Stomach smooth muscle (tissue), 2 donors: ENCODE data around the gene AQR.

Experiments used
- H3K27ac ChIP-seq: one replicate; pipeline ENCODE4 v1.7.0; 2013; ENCODE audit warnings: mild to moderate bottlenecking, low read length, inconsistent platforms
- H3K27me3 ChIP-seq, 2 donors: one replicate each; pipeline ENCODE4 v1.7.0; 2013; ENCODE audit warnings: low read length in 2 of 2; ENCODE audit not compliant: insufficient read depth in 2 of 2, control insufficient read depth in 1 of 2
- H3K36me3 ChIP-seq, 2 donors: one replicate each; pipeline ENCODE4 v1.7.0; 2013; ENCODE audit warnings: low read length in 2 of 2; ENCODE audit not compliant: control insufficient read depth in 2 of 2, insufficient read depth in 2 of 2
- H3K4me1 ChIP-seq: one replicate; pipeline ENCODE4 v1.7.0; 2013; ENCODE audit warnings: low read length; ENCODE audit not compliant: control insufficient read depth, insufficient read depth
- H3K4me3 ChIP-seq, 2 donors: one replicate each; pipeline ENCODE4 v1.7.0; 2013; ENCODE audit warnings: low read length in 2 of 2
- H3K9ac ChIP-seq, 2 donors: one replicate each; pipeline ENCODE4 v1.7.0; 2013; ENCODE audit warnings: low read length in 2 of 2, mild to moderate bottlenecking in 1 of 2
- H3K9me3 ChIP-seq, 2 donors: one replicate each; pipeline ENCODE4 v1.7.0; 2013; ENCODE audit warnings: low read length in 2 of 2; ENCODE audit not compliant: control insufficient read depth in 2 of 2
- donor health status: healthy.
- donor health status: Pancreatic carcinoma.

Gene AQR

GRCh38 chr15:34851751-34852150 is 117.8 kb downstream of the AQR start:
- peaks cover 0 to 2% of the 10 kb centered on the region in 2 donors for H3K36me3 ChIP-seq
- H3K4me3 ChIP-seq: no peak overlapping the region
- no peaks in the 10 kb centered on the region for H3K9me3 ChIP-seq
- H3K27me3 ChIP-seq: no peaks in the 10 kb centered on the region
- H3K4me1 ChIP-seq: peaks cover 17% of the 10 kb centered on the region
- H3K9ac ChIP-seq: no peak overlapping the region
- no peak overlapping the region for H3K27ac ChIP-seq

GRCh38 chr15:34851007-34851406 is 118.5 kb downstream of the AQR start:
- H3K9ac ChIP-seq: no peak overlapping the region
- H3K9me3 ChIP-seq: no peaks in the 10 kb centered on the region
- H3K27me3 ChIP-seq: no peaks in the 10 kb centered on the region
- H3K4me1 ChIP-seq: peaks cover 17% of the 10 kb centered on the region
- no peak overlapping the region for H3K27ac ChIP-seq
- H3K4me3 ChIP-seq: no peak overlapping the region
- H3K36me3 ChIP-seq: no peaks in the 10 kb centered on the region

- Histone ChIP-seq H3K9ac (no peak overlapping the region), H3K27ac (no peak overlapping the region), H3K4me3 (no peak overlapping the region), H3K4me1 (peaks cover 8% of the 10 kb centered on the region), H3K36me3 (no peaks in the 10 kb centered on the region), H3K27me3 (no peaks in the 10 kb centered on the region), H3K9me3 (no peaks in the 10 kb centered on the region)
Observed at GRCh38 chr15:34850121-34850520, 119.4 kb downstream of the AQR start.

GRCh38 chr15:34849364-34849959 is 120.1 kb downstream of the AQR start:
- Histone ChIP-seq H3K27me3 (no peaks in the 10 kb centered on the region), H3K9me3 (no peaks in the 10 kb centered on the region), H3K4me3 (no peak overlapping the region), H3K4me1 (peaks cover 6% of the 10 kb centered on the region), H3K9ac (no peak overlapping the region), H3K27ac (no peak overlapping the region), H3K36me3 (no peaks in the 10 kb centered on the region)

GRCh38 chr15:34847598-34847997 is 121.9 kb downstream of the AQR start:
- Histone ChIP-seq H3K4me1 (no peaks in the 10 kb centered on the region), H3K27ac (no peak overlapping the region), H3K27me3 (no peaks in the 10 kb centered on the region), H3K36me3 (no peaks in the 10 kb centered on the region), H3K9ac (no peak overlapping the region), H3K9me3 (no peaks in the 10 kb centered on the region), H3K4me3 (no peak overlapping the region)

- Histone ChIP-seq H3K27ac (no peak overlapping the region), H3K9me3 (no peaks in the 10 kb centered on the region), H3K4me3 (no peak overlapping the region), H3K4me1 (peaks cover 8% of the 10 kb centered on the region), H3K27me3 (no peaks in the 10 kb centered on the region), H3K9ac (no peak overlapping the region), H3K36me3 (no peaks in the 10 kb centered on the region)
Observed at GRCh38 chr15:34841262-34841725, 128.2 kb downstream of the AQR start.

GRCh38 chr15:34838282-34838681 is 131.3 kb downstream of the AQR start:
- no peaks in the 10 kb centered on the region for H3K27me3 ChIP-seq
- H3K36me3 ChIP-seq: no peaks in the 10 kb centered on the region
- no peak overlapping the region for H3K4me3 ChIP-seq
- no peaks in the 10 kb centered on the region for H3K9me3 ChIP-seq
- peaks cover 8% of the 10 kb centered on the region for H3K4me1 ChIP-seq
- H3K27ac ChIP-seq: no peak overlapping the region
- H3K9ac ChIP-seq: no peak overlapping the region

GRCh38 chr15:34837246-34838016 is 132.1 kb downstream of the AQR start:
- no peak overlapping the region for H3K4me3 ChIP-seq
- no peaks in the 10 kb centered on the region for H3K36me3 ChIP-seq
- no peak overlapping the region for H3K27ac ChIP-seq
- peaks cover 8% of the 10 kb centered on the region for H3K4me1 ChIP-seq
- H3K9ac ChIP-seq: no peak overlapping the region
- no peaks in the 10 kb centered on the region for H3K27me3 ChIP-seq
- H3K9me3 ChIP-seq: no peaks in the 10 kb centered on the region

- no peaks in the 10 kb centered on the region for H3K9me3 ChIP-seq
- no peaks in the 10 kb centered on the region for H3K36me3 ChIP-seq
- H3K4me3 ChIP-seq: no peak overlapping the region
- no peaks in the 10 kb centered on the region for H3K27me3 ChIP-seq
- peaks cover 8% of the 10 kb centered on the region for H3K4me1 ChIP-seq
- no peak overlapping the region for H3K27ac ChIP-seq
- H3K9ac ChIP-seq: no peak overlapping the region
Observed at GRCh38 chr15:34828145-34828911, 141.2 kb downstream of the AQR start.

GRCh38 chr15:34821831-34822230 is 147.7 kb downstream of the AQR start:
- Histone ChIP-seq H3K27ac (no peak overlapping the region), H3K36me3 (no peaks in the 10 kb centered on the region), H3K4me3 (no peak overlapping the region), H3K27me3 (no peaks in the 10 kb centered on the region), H3K9me3 (no peaks in the 10 kb centered on the region), H3K9ac (no peak overlapping the region), H3K4me1 (peaks cover 8% of the 10 kb centered on the region)
